Osteocyte (in vitro differentiated cells): ENCODE measurements around the gene PPP1CA. TPM values are rescaled to one million over a fixed set of nuclear protein-coding genes. Genes with fewer than 3 reads are reported as not detected.

Experiments
- DNase-seq: peaks from one replicate; pipeline ENCODE4 v3.0.0; 2021; ENCODE audit warnings: mixed read lengths; ENCODE audit not compliant: unreplicated experiment; ENCODE audit errors: extremely low spot score
- H3K27ac Mint-ChIP-seq: one replicate; pipeline ENCODE4 v1.8.0; 2021; ENCODE audit warnings: mild to moderate bottlenecking, mixed read lengths; ENCODE audit not compliant: unreplicated experiment
- H3K27me3 Mint-ChIP-seq: one replicate; pipeline ENCODE4 v1.8.0; 2021; ENCODE audit warnings: mixed read lengths; ENCODE audit not compliant: unreplicated experiment
- H3K36me3 Mint-ChIP-seq: one replicate; pipeline ENCODE4 v1.8.0; 2021; ENCODE audit warnings: mixed read lengths; ENCODE audit not compliant: unreplicated experiment
- H3K4me1 Mint-ChIP-seq: one replicate; pipeline ENCODE4 v1.8.0; 2021; ENCODE audit warnings: mixed read lengths; ENCODE audit not compliant: unreplicated experiment
- H3K4me3 Mint-ChIP-seq: one replicate; pipeline ENCODE4 v1.8.0; 2021; ENCODE audit warnings: mild to moderate bottlenecking, moderate library complexity, mixed read lengths; ENCODE audit not compliant: unreplicated experiment
- H3K9me3 Mint-ChIP-seq: one replicate; pipeline ENCODE4 v1.8.0; 2021; ENCODE audit warnings: mixed read lengths; ENCODE audit not compliant: unreplicated experiment
- CTCF ChIP-seq: fragments of 200-600 bp; sonication (generic); IDR thresholded peaks from 2 replicates; pipeline ENCODE4 v1.5.0; 2021; ENCODE audit warnings: antibody characterized with exemption, mild to moderate bottlenecking, moderate library complexity
- total RNA-seq: library from RNA; stranded (reverse); gene quantifications from 2 replicates; pipeline ENCODE4 v1.2.1, GENCODE V29; 2021

PPP1CA gene
- total RNA-seq, 1 donor from 2014 or later = 140 TPM

DNA sequence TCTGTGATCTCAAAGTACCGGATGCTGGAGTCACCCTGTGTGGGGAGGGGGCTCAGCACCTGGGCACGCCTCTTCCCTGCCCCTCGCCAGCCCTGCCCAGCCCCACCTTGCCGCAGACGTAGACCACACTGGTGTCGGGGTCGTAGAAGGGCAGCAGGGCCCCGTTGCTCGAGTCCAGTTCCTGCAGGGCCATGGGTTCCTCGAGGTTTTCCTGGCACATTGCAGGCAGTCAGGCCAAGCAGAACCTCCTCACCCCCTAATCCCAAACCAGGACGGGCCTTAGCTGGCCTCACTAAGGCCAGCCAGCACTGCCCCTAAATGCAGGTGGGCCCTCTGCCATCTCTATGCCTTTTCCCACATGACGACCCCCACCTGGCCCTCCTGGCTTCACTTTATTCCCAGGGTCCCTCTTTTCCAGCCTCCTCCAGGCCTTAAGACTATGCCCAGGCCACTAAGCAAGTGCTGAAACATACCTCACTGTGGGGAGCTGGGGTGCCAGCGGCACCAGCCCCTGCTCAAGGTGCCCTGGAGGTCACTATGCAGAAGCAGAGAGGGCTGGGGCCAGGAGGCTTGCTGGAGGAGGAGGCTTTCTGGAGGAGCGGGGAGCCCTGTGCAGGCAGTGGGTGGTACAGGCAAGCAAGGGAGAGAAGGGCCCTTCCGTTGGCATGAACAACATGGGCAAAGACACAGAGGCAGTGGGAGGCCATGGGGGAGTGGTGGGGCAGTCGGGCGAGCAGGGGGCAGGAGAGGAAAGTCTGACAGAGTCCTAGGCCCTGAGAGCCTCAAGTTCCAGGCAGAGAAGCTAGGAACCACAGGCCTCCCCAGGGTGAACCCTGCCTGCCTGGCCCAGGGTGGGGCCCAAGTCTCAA is 38.8 kb upstream of the PPP1CA start:
- Mint-ChIP-seq H3K36me3 (peaks cover 12% of the 10 kb centered on the region), H3K4me1 (peaks cover 33% of the 10 kb centered on the region), H3K27me3 (no peaks in the 10 kb centered on the region), H3K4me3 (no peak overlapping the region), H3K27ac (no peak overlapping the region), H3K9me3 (no peaks in the 10 kb centered on the region)
- no peak for TF ChIP-seq CTCF
- DNase-seq = no peak

GRCh38 chr11:67439321-67440228 is 37.9 kb upstream of the PPP1CA start:
- H3K36me3 Mint-ChIP-seq = peaks cover 12% of the 10 kb centered on the region

DNA sequence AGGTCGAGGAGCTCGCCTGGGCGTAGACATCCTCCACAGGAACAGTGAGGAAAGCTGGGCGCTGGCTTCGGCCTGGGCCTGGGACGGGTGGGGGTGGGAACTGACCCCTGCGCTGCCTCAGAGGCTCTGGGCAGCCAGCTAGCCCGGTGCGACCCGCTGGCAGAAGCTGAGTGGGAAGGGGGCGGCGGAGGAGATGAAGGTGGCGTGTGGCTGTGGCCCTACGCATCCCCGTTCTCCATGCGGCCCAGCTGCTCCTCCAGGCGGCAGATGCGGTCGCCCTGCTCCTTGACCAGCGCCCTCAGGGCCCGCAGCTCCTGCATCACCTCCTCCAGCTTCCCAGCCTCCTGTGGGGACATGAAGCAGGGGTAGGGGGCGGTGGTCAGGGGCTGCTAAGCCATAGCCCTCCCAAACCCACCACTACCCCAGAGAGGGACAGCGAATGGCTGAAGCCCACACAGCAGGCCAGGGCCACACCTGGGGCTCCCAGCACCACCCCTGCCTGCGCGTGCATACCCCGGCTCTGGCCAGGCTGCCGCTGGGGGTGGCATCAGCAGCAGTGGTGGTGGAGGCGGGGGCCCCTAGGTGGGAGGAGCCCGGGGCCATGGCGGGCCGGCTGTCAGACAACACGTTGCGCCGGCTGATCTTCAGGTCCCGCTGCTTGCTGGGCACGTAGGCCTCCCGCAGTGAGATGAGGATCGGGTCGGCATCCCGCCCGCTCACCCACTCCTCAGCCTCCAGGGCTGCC is 36.7 kb upstream of the PPP1CA start:
- TF ChIP-seq CTCF = no peak
- Mint-ChIP-seq H3K36me3 (peaks cover 12% of the 10 kb centered on the region), H3K4me3 (no peak overlapping the region), H3K4me1 (peaks cover 28% of the 10 kb centered on the region), H3K9me3 (no peaks in the 10 kb centered on the region), H3K27ac (no peak overlapping the region), H3K27me3 (no peaks in the 10 kb centered on the region)
- DNase-seq = no peak

More at GRCh38 chr11:67439321-67440228, 37.9 kb upstream of the PPP1CA start:
- no peak for DNase-seq
- no peaks in the 10 kb centered on the region for H3K27me3 Mint-ChIP-seq
- H3K4me1 Mint-ChIP-seq = peaks cover 32% of the 10 kb centered on the region
- peak; percentile 26 for TF ChIP-seq CTCF
- H3K4me3 Mint-ChIP-seq = no peak overlapping the region
- no peaks in the 10 kb centered on the region for H3K9me3 Mint-ChIP-seq
- H3K27ac Mint-ChIP-seq = peak overlapping the region; percentile 35

GRCh38 chr11:67437809-67438157 is 36.1 kb upstream of the PPP1CA start:
- peaks cover 12% of the 10 kb centered on the region for H3K36me3 Mint-ChIP-seq
- H3K27me3 Mint-ChIP-seq = no peaks in the 10 kb centered on the region
- H3K27ac Mint-ChIP-seq = no peak overlapping the region
- no peak for TF ChIP-seq CTCF
- no peak overlapping the region for H3K4me3 Mint-ChIP-seq
- no peak for DNase-seq
- H3K9me3 Mint-ChIP-seq = no peaks in the 10 kb centered on the region
- H3K4me1 Mint-ChIP-seq = peaks cover 27% of the 10 kb centered on the region
